ENCODE measurements around the gene NTF4.
A peak's percentile ranks its signal among the peaks of the same experiment; 100 is the strongest.
"Not testable (repeated sequence)": the region's sequence is repeated elsewhere in the genome, so short reads cannot be mapped to it uniquely, and the experiment has no call there.

NTF4 gene

DNA sequence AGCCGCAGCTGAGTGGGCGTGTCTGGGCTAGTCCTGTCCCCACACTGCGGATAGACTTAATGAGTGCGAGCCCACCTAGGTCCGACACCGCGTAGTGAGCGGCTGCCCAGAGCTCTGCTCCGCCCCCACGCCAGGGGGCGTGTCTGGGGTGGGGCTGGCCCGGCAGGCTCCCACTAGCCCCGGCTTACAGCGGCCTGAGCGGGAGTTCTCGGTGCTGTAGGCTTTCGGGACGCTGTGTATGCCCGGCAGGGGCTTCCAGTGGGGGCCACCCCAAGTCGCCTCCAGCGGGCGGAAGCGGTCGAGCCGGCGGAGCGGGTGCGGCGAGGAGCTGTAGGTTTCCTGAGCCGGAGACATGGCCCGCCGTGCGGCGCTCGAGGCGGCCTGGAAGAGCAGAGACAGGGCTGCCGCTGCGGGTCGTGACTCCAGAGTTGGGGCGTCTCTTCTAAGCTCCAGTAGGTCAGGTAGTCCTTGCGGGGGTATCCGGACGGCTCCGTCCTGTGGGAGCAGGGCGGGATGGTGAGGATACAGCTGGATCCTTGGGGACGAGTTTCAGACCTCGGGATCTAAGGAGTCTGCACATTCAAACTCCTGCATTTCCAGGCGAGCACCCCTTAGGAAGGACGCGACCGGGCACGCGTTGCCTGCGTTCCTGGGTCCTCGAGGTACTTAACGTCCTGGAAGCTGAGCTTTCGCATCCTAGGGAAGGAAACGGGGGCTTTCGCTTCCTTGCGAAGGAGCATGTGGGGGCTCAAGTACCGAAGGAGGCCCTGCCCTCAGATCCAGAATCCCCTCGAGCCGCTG lies 8.3 kb downstream of the NTF4 start:
- no peaks in the 10 kb centered on the region for H3K4me1 ChIP-seq (ENCODE audit: insufficient read depth, low read length)
- H3K9me3 ChIP-seq (ENCODE audit: control insufficient read depth, insufficient read depth, low read length) = no peaks in the 10 kb centered on the region
- peak overlapping the region; percentile 78 for H3K9ac ChIP-seq (ENCODE audit: low read depth, low read length)
- no peaks in the 10 kb centered on the region for H3K36me3 ChIP-seq (ENCODE audit: insufficient read depth, low read length)

GRCh38 chr19:49050376-49051033 lies 14.1 kb downstream of the NTF4 start:
- not testable (repeated sequence) for H3K9ac ChIP-seq (ENCODE audit: low read depth, low read length); H3K36me3 ChIP-seq (ENCODE audit: insufficient read depth, low read length); H3K9me3 ChIP-seq (ENCODE audit: control insufficient read depth, insufficient read depth, low read length); H3K4me1 ChIP-seq (ENCODE audit: insufficient read depth, low read length)

DNA sequence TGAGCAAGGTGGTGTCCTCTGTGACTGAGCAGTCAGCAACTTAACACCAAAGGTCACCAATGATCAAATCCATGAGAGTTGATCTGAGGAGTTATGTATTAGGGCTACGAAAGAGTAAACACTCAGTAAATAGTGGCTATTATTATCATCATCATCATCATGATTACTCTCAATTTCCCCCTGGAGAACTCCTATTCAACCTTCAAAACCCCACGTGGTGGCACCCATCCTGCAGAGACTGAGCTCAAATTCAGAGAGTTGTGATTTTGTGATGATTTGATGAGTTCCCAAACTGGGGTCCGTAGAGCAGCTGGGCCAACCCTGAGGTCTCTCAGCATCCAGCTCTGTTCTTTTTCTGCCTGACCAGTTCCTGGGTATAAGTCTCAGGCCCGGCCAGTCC lies 14.8 kb downstream of the NTF4 start:
- not testable (repeated sequence) for H3K36me3 ChIP-seq (ENCODE audit: insufficient read depth, low read length); H3K9ac ChIP-seq (ENCODE audit: low read depth, low read length); H3K4me1 ChIP-seq (ENCODE audit: insufficient read depth, low read length); H3K9me3 ChIP-seq (ENCODE audit: control insufficient read depth, insufficient read depth, low read length)

DNA sequence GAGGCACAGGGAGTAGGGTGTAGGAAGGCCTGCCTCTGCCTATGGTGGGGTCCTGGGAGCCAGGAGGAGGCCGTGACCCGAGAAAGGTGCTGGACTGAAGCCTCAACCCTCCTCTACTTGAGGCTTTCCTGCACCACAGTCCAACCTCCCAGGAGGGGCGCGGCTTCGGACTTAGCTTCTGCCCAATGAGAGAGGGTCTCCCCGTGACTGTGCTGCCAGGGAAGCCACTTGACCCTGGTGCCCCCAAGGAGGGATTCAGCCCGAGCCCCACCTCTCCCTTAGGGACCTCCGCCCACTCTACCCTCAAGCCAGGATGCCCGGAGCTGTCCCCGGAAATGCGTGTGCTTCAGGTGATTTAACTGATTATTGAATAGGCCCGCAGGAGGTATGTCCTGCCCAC lies 15.6 kb downstream of the NTF4 start, which contains the start of gene CGB8:
TSS of gene CGB8 (minus strand) at position 101 of the 400 bp plus-strand sequence. CDS start 372 bp downstream, outside the sequence.
- H3K9ac ChIP-seq (ENCODE audit: low read depth, low read length); H3K36me3 ChIP-seq (ENCODE audit: insufficient read depth, low read length); H3K9me3 ChIP-seq (ENCODE audit: control insufficient read depth, insufficient read depth, low read length); H3K4me1 ChIP-seq (ENCODE audit: insufficient read depth, low read length): not testable (repeated sequence)

GRCh38 chr19:49043548-49043947 lies 21.1 kb downstream of the NTF4 start, which contains the start of gene CGB5:
CGB5 (plus strand) TSS chr19:49043848; CDS start chr19:49044210, 362 bp downstream.
- not testable (repeated sequence) for H3K36me3 ChIP-seq (ENCODE audit: insufficient read depth, low read length); H3K9ac ChIP-seq (ENCODE audit: low read depth, low read length); H3K9me3 ChIP-seq (ENCODE audit: control insufficient read depth, insufficient read depth, low read length); H3K4me1 ChIP-seq (ENCODE audit: insufficient read depth, low read length)

GRCh38 chr19:49042666-49043065 lies 22.0 kb downstream of the NTF4 start:
- H3K36me3 ChIP-seq (ENCODE audit: insufficient read depth, low read length); H3K4me1 ChIP-seq (ENCODE audit: insufficient read depth, low read length); H3K9me3 ChIP-seq (ENCODE audit: control insufficient read depth, insufficient read depth, low read length); H3K9ac ChIP-seq (ENCODE audit: low read depth, low read length): not testable (repeated sequence)

DNA sequence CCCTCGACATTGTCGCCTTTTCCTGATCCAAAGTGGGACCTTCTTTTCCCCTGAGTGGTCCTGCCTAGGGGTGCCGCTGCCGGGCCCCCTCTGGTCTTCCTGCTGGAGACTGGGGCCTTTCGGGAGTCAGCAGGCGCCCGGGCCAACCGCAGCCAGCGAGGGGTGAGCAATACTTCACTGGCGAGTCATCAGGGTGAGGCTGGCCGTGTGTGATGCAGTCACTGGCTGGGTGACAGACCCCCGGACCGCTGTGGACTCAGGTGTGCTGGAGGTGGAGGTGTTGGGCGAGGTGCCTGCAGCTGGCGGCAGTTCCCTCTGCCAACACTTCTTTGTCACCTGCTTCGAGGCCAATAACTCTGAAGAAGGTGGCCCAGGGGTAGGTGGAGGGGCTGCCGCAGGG lies 22.4 kb downstream of the NTF4 start:
- H3K9me3 ChIP-seq (ENCODE audit: control insufficient read depth, insufficient read depth, low read length) = no peaks in the 10 kb centered on the region
- H3K9ac ChIP-seq (ENCODE audit: low read depth, low read length) = no peak overlapping the region
- peaks cover 4% of the 10 kb centered on the region; the same call in 1 of the 2 replicates for H3K4me1 ChIP-seq (ENCODE audit: insufficient read depth, low read length)
- H3K36me3 ChIP-seq (ENCODE audit: insufficient read depth, low read length) = no peaks in the 10 kb centered on the region

DNA sequence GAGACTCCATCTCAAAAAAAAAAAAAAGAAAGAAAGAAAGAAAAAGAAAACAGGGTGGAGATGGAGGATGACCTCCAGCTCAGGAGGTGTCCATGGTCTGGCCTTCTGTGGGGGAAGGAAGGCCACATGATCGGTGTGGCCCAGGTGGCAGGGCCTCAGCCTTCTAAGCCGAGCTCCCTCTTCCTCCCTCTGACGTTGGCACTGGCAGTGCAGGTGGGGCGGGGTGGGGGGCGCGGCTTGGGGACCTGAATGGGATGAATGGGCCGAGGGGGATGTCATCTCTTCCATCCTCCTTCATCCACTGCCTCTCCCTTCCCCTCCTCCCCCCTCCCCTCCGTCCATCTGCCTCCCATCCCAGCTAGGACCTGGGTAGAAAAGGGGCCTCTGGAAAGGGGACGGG lies 24.9 kb downstream of the NTF4 start:
- H3K9me3 ChIP-seq (ENCODE audit: control insufficient read depth, insufficient read depth, low read length); H3K9ac ChIP-seq (ENCODE audit: low read depth, low read length); H3K4me1 ChIP-seq (ENCODE audit: insufficient read depth, low read length); H3K36me3 ChIP-seq (ENCODE audit: insufficient read depth, low read length): not testable (repeated sequence)

DNA sequence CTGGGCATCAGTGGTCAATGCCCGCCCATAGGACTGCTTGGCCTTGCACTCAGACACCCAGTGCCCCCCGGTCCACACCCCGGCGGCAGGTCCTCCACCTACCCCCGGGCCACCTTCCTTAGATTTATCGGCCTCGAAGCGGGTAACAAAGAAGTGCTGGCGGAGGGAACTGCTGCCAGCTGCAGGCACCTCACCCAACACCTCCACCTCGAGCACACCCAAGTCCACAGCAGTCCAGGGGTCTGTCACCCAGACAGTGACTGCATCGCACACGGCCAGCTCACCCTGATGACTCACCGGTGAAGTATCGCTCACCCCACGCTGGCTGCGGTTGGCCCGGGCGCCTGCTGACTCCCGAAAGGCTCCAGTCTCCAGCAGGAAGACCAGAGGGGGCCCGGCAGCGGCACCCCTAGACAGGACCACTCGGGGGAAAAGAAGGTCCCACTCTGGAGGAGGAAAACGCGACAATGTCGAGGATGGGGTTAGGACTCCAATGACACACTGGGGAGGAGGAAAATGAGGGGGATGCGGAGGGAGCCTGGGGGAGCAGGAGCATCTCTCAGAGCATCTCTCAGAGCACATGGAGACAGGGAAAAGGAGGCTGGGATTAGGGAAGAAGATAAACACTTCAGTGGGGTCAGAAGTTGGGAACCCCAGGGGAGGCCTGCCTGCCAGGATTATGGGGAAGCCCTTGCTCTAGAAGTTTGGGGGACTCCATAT lies 25.9 kb downstream of the NTF4 start:
- not testable (repeated sequence) for H3K9ac ChIP-seq (ENCODE audit: low read depth, low read length); H3K4me1 ChIP-seq (ENCODE audit: insufficient read depth, low read length); H3K36me3 ChIP-seq (ENCODE audit: insufficient read depth, low read length); H3K9me3 ChIP-seq (ENCODE audit: control insufficient read depth, insufficient read depth, low read length)

DNA sequence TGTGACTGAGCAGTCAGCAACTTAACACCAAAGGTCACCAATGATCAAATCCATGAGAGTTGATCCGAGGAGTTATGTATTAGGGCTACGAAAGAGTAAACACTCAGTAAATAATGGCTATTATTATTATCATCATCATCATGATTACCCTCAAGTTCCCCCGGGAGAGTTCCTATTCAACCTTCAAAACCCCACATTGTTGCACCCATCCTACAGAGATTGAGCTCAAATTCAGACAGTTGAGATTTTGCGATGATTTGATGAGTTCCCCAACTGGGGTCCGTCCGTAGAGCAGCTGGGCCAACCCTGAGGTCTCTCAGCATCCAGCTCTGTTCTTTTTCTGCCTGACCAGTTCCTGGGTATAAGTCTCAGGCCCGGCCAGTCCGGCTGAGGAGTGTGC lies 26.5 kb downstream of the NTF4 start:
- H3K9ac ChIP-seq (ENCODE audit: low read depth, low read length); H3K4me1 ChIP-seq (ENCODE audit: insufficient read depth, low read length); H3K36me3 ChIP-seq (ENCODE audit: insufficient read depth, low read length); H3K9me3 ChIP-seq (ENCODE audit: control insufficient read depth, insufficient read depth, low read length): not testable (repeated sequence)

GRCh38 chr19:49036815-49037214 lies 27.8 kb downstream of the NTF4 start, which contains the start of gene CGB1:
CGB1 (minus strand) TSS chr19:49036895; CDS start chr19:49036711, 184 bp downstream.
- H3K36me3 ChIP-seq (ENCODE audit: insufficient read depth, low read length); H3K9ac ChIP-seq (ENCODE audit: low read depth, low read length); H3K4me1 ChIP-seq (ENCODE audit: insufficient read depth, low read length); H3K9me3 ChIP-seq (ENCODE audit: control insufficient read depth, insufficient read depth, low read length): not testable (repeated sequence)

DNA sequence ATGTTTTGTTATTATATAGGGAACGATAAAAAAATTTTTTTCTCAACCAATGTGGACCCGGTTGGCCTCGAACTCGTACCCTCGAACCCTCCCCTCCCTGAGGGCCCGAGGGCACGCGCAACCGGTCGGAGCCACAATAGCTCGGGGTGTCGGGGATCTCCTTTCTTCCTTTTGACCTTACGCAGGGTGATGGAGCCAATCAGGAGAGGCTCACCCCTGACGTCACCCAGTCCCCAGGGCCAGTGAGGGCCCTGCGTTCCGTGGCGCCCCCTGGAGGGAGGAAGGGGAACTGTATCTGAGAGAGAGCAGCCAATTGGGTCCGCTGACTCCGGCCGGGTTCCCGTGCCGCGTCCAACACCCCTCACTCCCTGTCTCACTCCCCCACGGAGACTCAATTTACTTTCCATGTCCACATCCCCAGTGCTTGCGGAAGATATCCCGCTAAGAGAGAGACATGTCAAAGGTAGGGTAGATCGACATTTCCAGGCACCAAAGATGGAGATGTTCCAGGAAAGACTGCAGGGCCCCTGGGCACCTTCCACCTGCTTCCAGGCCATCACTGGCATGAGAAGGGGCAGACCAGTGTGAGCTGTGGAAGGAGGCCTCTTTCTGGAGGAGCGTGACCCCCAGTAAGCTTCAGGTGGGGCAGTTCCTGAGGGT lies 32.8 kb downstream of the NTF4 start, which contains the start of gene CGB2:
TSS of gene CGB2 (plus strand) at position 249 of the 660 bp plus-strand sequence. CDS start at position 455, 206 bp downstream.
- H3K9ac ChIP-seq (ENCODE audit: low read depth, low read length); H3K4me1 ChIP-seq (ENCODE audit: insufficient read depth, low read length); H3K9me3 ChIP-seq (ENCODE audit: control insufficient read depth, insufficient read depth, low read length); H3K36me3 ChIP-seq (ENCODE audit: insufficient read depth, low read length): not testable (repeated sequence)

DNA sequence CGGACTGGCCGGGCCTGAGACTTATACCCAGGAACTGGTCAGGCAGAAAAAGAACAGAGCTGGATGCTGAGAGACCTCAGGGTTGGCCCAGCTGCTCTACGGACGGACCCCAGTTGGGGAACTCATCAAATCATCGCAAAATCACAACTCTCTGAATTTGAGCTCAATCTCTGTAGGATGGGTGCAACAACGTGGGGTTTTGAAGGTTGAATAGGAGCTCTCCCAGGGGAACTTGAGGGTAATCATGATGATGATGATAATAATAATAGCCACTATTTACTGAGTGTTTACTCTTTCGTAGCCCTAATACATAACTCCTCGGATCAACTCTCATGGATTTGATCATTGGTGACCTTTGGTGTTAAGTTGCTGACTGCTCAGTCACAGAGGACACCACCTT lies 34.3 kb downstream of the NTF4 start:
- not testable (repeated sequence) for H3K36me3 ChIP-seq (ENCODE audit: insufficient read depth, low read length); H3K9me3 ChIP-seq (ENCODE audit: control insufficient read depth, insufficient read depth, low read length); H3K9ac ChIP-seq (ENCODE audit: low read depth, low read length); H3K4me1 ChIP-seq (ENCODE audit: insufficient read depth, low read length)

GRCh38 chr19:49029749-49030148 lies 34.9 kb downstream of the NTF4 start:
- not testable (repeated sequence) for H3K36me3 ChIP-seq (ENCODE audit: insufficient read depth, low read length); H3K9me3 ChIP-seq (ENCODE audit: control insufficient read depth, insufficient read depth, low read length); H3K9ac ChIP-seq (ENCODE audit: low read depth, low read length); H3K4me1 ChIP-seq (ENCODE audit: insufficient read depth, low read length)

Data from ES-I3 (cell line).